ENCODE data around the gene LRRC66.

The LRRC66 gene

GRCh38 chr4:52012651-52013050, 7.5 kb downstream of the LRRC66 start:
- Histone ChIP-seq H3K36me3 (no peaks in the 10 kb centered on the region), H3K4me3 (ENCODE audit: low read depth in 1 of 2, low read length in 1 of 2) (no peak overlapping the region), H3K27ac (no peak overlapping the region), H3K9me3 (no peaks in the 10 kb centered on the region), H3K27me3 (no peaks in the 10 kb centered on the region), H3K4me1 (ENCODE audit: control insufficient read depth in 1 of 2, insufficient read depth in 1 of 2, low read depth in 1 of 2, low read length in 1 of 2) (no peaks in the 10 kb centered on the region)
- TF ChIP-seq, protein P1, sequence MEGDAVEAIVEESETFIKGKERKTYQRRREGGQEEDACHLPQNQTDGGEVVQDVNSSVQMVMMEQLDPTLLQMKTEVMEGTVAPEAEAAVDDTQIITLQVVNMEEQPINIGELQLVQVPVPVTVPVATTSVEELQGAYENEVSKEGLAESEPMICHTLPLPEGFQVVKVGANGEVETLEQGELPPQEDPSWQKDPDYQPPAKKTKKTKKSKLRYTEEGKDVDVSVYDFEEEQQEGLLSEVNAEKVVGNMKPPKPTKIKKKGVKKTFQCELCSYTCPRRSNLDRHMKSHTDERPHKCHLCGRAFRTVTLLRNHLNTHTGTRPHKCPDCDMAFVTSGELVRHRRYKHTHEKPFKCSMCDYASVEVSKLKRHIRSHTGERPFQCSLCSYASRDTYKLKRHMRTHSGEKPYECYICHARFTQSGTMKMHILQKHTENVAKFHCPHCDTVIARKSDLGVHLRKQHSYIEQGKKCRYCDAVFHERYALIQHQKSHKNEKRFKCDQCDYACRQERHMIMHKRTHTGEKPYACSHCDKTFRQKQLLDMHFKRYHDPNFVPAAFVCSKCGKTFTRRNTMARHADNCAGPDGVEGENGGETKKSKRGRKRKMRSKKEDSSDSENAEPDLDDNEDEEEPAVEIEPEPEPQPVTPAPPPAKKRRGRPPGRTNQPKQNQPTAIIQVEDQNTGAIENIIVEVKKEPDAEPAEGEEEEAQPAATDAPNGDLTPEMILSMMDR (IDR thresholded peaks at IDR 0.05) = no peak

GRCh38 chr4:52010986-52011385, 9.2 kb downstream of the LRRC66 start:
- no peaks in the 10 kb centered on the region for H3K36me3 ChIP-seq
- TF ChIP-seq, protein P1 (IDR thresholded peaks at IDR 0.05) = no peak
- no peaks in the 10 kb centered on the region for H3K4me1 ChIP-seq (ENCODE audit: control insufficient read depth in 1 of 2, insufficient read depth in 1 of 2, low read depth in 1 of 2, low read length in 1 of 2)
- H3K27me3 ChIP-seq = no peaks in the 10 kb centered on the region
- H3K27ac ChIP-seq = no peak overlapping the region
- no peak overlapping the region for H3K4me3 ChIP-seq (ENCODE audit: low read depth in 1 of 2, low read length in 1 of 2)
- no peaks in the 10 kb centered on the region for H3K9me3 ChIP-seq

DNA sequence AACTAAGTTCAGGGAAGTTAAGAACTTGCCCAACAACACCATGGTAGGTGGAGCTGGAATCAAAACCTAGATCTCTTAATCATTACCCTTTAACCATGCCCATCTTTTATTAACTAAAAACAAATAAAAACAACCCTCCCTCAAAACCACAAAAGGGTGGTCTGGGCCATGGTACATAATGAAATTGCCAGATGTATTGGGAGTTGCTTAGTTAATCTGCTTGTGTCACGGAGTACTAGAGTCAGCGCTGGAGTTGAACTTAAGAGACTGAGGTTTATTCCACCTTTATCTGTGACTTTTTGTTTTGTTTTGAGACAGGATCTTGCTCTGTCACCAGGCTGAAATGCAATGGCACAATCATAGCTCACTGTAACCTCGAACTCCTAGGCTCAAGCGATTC, 13.3 kb downstream of the LRRC66 start:
- no peaks in the 10 kb centered on the region for H3K9me3 ChIP-seq
- TF ChIP-seq, protein P1 (IDR thresholded peaks at IDR 0.05) = no peak
- no peaks in the 10 kb centered on the region for H3K4me1 ChIP-seq (ENCODE audit: control insufficient read depth in 1 of 2, insufficient read depth in 1 of 2, low read depth in 1 of 2, low read length in 1 of 2)
- H3K27ac ChIP-seq = no peak overlapping the region
- no peak overlapping the region for H3K4me3 ChIP-seq (ENCODE audit: low read depth in 1 of 2, low read length in 1 of 2)
- H3K36me3 ChIP-seq = no peaks in the 10 kb centered on the region
- H3K27me3 ChIP-seq = no peaks in the 10 kb centered on the region

DNA sequence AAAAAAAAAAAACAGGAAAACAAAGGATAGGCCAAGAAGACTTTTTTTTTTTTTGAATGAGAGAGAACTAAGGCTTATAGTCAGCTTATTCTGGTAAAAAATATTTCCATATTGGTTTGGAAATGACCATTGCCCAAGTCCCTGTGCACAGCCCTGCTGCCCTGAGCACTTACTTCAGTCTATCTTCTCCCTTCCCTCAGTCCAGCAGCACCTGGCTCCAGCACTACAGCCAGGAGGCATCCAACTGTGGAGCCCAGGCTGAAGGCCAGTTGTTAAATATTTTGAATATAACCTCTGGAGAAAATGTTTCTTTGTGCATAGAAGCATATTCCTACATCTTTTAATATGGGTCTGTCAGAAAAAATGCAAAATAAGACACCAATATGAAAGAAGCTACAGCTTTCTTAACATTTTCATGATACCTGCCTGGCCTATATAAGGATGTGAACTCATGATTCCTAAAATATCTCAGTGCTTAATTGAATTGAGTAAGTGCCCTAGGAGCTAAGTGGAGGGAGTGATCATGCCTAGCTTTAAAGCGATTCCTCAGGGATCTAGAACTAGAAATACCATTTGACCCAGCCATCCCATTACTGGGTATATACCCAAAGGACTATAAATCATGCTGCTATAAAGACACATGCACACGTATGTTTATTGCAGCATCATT, 14.4 kb downstream of the LRRC66 start:
- H3K4me3 ChIP-seq (ENCODE audit: low read depth in 1 of 2, low read length in 1 of 2) = no peak overlapping the region
- H3K27ac ChIP-seq = no peak overlapping the region
- TF ChIP-seq, protein P1 (IDR thresholded peaks at IDR 0.05) = no peak

DNA sequence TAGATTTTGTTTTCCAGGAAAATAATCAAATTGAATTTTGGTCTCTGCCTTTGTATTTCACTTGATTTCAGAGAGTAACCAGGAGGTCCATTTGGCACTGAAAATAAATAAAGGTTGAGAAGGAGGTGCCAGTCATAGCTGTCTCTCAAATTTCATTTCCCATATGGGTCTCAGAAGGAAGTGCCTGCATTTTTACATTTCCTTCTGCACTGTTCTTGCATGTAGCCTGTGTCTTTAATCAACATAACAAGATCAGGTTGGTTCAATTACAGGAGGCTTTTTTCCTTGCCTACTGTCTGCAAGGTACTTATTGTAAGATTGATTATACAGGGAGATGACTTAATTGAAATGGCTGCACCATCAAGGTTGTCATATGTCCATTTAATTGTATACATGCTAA, 15.7 kb downstream of the LRRC66 start:
- H3K27ac ChIP-seq = no peak overlapping the region
- no peak overlapping the region for H3K4me3 ChIP-seq (ENCODE audit: low read depth in 1 of 2, low read length in 1 of 2)
- no peaks in the 10 kb centered on the region for H3K27me3 ChIP-seq
- no peaks in the 10 kb centered on the region for H3K36me3 ChIP-seq
- TF ChIP-seq, protein P1 (IDR thresholded peaks at IDR 0.05) = no peak
- no peaks in the 10 kb centered on the region for H3K9me3 ChIP-seq
- H3K4me1 ChIP-seq (ENCODE audit: control insufficient read depth in 1 of 2, insufficient read depth in 1 of 2, low read depth in 1 of 2, low read length in 1 of 2) = no peaks in the 10 kb centered on the region

More for the DNA sequence above, 14.4 kb downstream of the LRRC66 start:
- no peaks in the 10 kb centered on the region for H3K9me3 ChIP-seq
- H3K4me1 ChIP-seq (ENCODE audit: control insufficient read depth in 1 of 2, insufficient read depth in 1 of 2, low read depth in 1 of 2, low read length in 1 of 2) = no peaks in the 10 kb centered on the region
- H3K36me3 ChIP-seq = no peaks in the 10 kb centered on the region
- H3K27me3 ChIP-seq = no peaks in the 10 kb centered on the region
